HepG2 (cell line): ENCODE measurements around the gene CHM. TPM values are rescaled to one million over a fixed set of nuclear protein-coding genes. Genes with fewer than 3 reads are reported as not detected.

Experiments
- ARID5B ChIP-seq: IDR thresholded peaks from 2 replicates; pipeline ENCODE4 v1.4.0; 2020; ENCODE audit warnings: mild to moderate bottlenecking, missing genetic modification reagents
- CHD2 ChIP-seq: IDR thresholded peaks from 2 replicates; pipeline ENCODE4 v1.6.1; 2011; ENCODE audit warnings: low read depth, low read length, improper control_type of control experiment
- DDIT3 ChIP-seq: sonication (generic); formaldehyde crosslinking; IDR thresholded peaks from 2 replicates; pipeline ENCODE4 v1.4.0; 2020; ENCODE audit warnings: mild to moderate bottlenecking, missing genetic modification reagents
- HMGXB3 ChIP-seq: sonication (generic); formaldehyde crosslinking; IDR thresholded peaks from 2 replicates; pipeline ENCODE4 v1.4.0; 2020; ENCODE audit warnings: missing genetic modification reagents, borderline replicate concordance
- KDM2A ChIP-seq: sonication (generic); formaldehyde crosslinking; IDR thresholded peaks from 2 replicates; pipeline ENCODE4 v1.4.0; 2020; ENCODE audit warnings: low read depth, missing genetic modification reagents, borderline replicate concordance
- MEIS1 ChIP-seq: sonication (generic); formaldehyde crosslinking; IDR thresholded peaks from 2 replicates; pipeline ENCODE4 v1.9.0; 2021; ENCODE audit warnings: mild to moderate bottlenecking, missing genetic modification reagents, moderate library complexity, borderline replicate concordance
- POGZ ChIP-seq: sonication (generic); formaldehyde crosslinking; IDR thresholded peaks from 2 replicates; pipeline ENCODE4 v1.4.0; 2020; ENCODE audit warnings: mild to moderate bottlenecking, missing genetic modification reagents
- SALL1 ChIP-seq: sonication (generic); formaldehyde crosslinking; IDR thresholded peaks from 2 replicates; pipeline ENCODE4 v1.8.0; 2022; ENCODE audit warnings: mild to moderate bottlenecking, missing genetic modification reagents
- SP140L ChIP-seq: sonication (generic); formaldehyde crosslinking; IDR thresholded peaks from 2 replicates; pipeline ENCODE4 v1.4.0; 2020; ENCODE audit warnings: missing genetic modification reagents, borderline replicate concordance
- STAT6 ChIP-seq: sonication (generic); formaldehyde crosslinking; IDR thresholded peaks from 2 replicates; pipeline ENCODE4 v1.4.0; 2020; ENCODE audit warnings: missing genetic modification reagents, mild to moderate bottlenecking, borderline replicate concordance
- THAP11 ChIP-seq: IDR thresholded peaks from 2 replicates; pipeline ENCODE4 v1.6.1; 2016; ENCODE audit warnings: missing biosample characterization, missing genetic modification reagents
- ZMAT3 ChIP-seq: sonication (generic); formaldehyde crosslinking; conservative IDR thresholded peaks from 2 replicates; pipeline ENCODE4 v1.7.0; 2021; ENCODE audit warnings: missing genetic modification reagents
- ZNF569 ChIP-seq: sonication (generic); formaldehyde crosslinking; IDR thresholded peaks from 2 replicates; pipeline ENCODE4 v1.5.0; 2020; ENCODE audit warnings: mild to moderate bottlenecking, missing genetic modification reagents, moderate library complexity, borderline replicate concordance
- ZNF878 ChIP-seq: sonication (generic); formaldehyde crosslinking; IDR thresholded peaks from 2 replicates; pipeline ENCODE4 v1.8.1; 2023; ENCODE audit warnings: mild to moderate bottlenecking, missing genetic modification reagents, moderate library complexity
- polyA plus RNA-seq, 8 experiments: library from polyadenylated mRNA; depleted of rRNA in 3 of 8; stranded (reverse) in 7 of 8; unstranded in 1 of 8; fragments of >200 nt; fragmentation: Illumina TruSeq in 4 of 8; extraction: Trizol in 4 of 8; gene quantifications; 2 replicates each; pipeline versions ENCODE4 v1.2.1 to v1.2.3, GENCODE V29; 2011 to 2016; ENCODE audit warnings: low read depth in 4 of 8, missing spikeins in 1 of 8, mixed read lengths in 1 of 8; ENCODE audit not compliant: insufficient read depth in 1 of 8
- total RNA-seq, 5 experiments: library from RNA; depleted of rRNA; stranded (reverse); fragments of >200 nt; fragmentation: Illumina TruSeq; extraction: Trizol; gene quantifications; 2 replicates each; pipeline ENCODE4 v1.2.3, GENCODE V29; 2016; ENCODE audit warnings: low read depth in 1 of 5
- TF ChIP-seq, protein P1 (sequence below): sonication (generic); formaldehyde crosslinking; IDR thresholded peaks from 2 replicates; pipeline ENCODE4 v1.4.0; 2020; ENCODE audit warnings: missing genetic modification reagents

The CHM gene
- total and polyA plus RNA-seq, 2 of the 13 experiments (the other 11 are each of a cell fraction or from before 2014, with no cell fraction given): 15.1 to 15.5 TPM

DNA sequence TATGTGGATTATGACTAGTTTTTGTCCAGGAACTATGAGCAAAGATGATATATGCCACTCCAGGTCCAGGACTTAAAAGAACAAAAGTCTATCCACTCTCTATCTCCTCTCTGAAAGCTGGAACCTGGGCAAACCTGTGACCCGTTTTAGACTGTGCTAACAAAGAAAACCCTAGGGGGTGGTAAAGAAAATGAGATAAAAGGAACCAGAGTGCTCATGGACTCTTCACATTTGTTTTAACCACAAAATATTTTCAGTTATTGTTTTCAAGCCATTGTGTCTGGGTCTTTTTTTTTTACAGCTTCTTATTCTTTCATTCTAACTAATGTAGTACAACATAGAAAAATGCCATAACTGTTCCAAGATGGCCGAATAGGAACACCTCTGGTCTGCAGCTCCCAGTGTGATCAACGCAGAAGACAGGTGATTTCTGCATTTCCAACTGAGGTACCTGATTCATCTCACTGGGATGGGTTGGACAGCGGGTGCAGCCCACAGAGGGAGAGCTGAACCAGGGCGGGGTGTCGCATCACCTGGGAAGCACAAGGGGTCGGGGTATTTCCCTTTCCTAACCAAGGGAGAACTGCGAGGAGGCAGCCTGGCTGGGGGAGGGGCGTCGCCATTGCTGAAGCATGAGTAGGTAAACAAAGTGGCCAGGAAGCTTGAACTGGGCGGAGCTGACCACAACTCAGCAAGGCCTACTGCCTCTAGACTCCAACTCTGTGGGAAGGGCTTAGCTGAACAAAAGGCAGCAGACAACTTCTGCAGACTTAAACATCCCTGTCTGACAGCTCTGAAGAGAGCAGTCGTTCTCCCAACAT, 45.1 kb downstream of the CHM start (continued):
- peak; percentile 79 for TF ChIP-seq POGZ (CRISPR knock-in tag)
- TF ChIP-seq ARID5B (CRISPR knock-in tag): peak; percentile 59
- no peak for TF ChIP-seq CHD2
- no peak for TF ChIP-seq ZMAT3
- no peak for TF ChIP-seq ZNF878 (CRISPR knock-in tag)
- no peak for TF ChIP-seq MEIS1 (CRISPR knock-in tag)
- TF ChIP-seq HMGXB3 (CRISPR knock-in tag): no peak
- TF ChIP-seq SP140L (CRISPR knock-in tag): no peak
- TF ChIP-seq STAT6 (CRISPR knock-in tag): no peak
- peak; percentile 73 for TF ChIP-seq SALL1 (CRISPR knock-in tag)
- TF ChIP-seq ZNF569 (CRISPR knock-in tag): no peak
- TF ChIP-seq THAP11 (CRISPR knock-in tag): peak; percentile 47; the same call in 1 of the 2 replicates
- peak; percentile 19; the same call in 1 of the 2 replicates for TF ChIP-seq KDM2A (CRISPR knock-in tag)
- TF ChIP-seq, protein P1, sequence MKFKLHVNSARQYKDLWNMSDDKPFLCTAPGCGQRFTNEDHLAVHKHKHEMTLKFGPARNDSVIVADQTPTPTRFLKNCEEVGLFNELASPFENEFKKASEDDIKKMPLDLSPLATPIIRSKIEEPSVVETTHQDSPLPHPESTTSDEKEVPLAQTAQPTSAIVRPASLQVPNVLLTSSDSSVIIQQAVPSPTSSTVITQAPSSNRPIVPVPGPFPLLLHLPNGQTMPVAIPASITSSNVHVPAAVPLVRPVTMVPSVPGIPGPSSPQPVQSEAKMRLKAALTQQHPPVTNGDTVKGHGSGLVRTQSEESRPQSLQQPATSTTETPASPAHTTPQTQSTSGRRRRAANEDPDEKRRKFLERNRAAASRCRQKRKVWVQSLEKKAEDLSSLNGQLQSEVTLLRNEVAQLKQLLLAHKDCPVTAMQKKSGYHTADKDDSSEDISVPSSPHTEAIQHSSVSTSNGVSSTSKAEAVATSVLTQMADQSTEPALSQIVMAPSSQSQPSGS: no peak
- no peak for TF ChIP-seq DDIT3 (CRISPR knock-in tag)
